ENCODE measurements around the gene PLB1.

Gene PLB1

GRCh38 chr2:28612131-28612812 is 116.4 kb downstream of the PLB1 start:
- Histone ChIP-seq H3K27me3 (ENCODE audit: insufficient read depth, poor library complexity, severe bottlenecking) (no peaks in the 10 kb centered on the region), H3K27ac (replicated peaks) (no peak overlapping the region), H3K4me3 (replicated peaks; ENCODE audit: insufficient read depth, low read length) (no peak overlapping the region)
- no peak for TF ChIP-seq POLR2AphosphoS5 (IDR thresholded peaks at IDR 0.05; ENCODE audit: low read depth)
- TF ChIP-seq GABPA (IDR thresholded peaks at IDR 0.05; ENCODE audit: low read depth), result no peak
- no peak for TF ChIP-seq SPI1 (IDR thresholded peaks at IDR 0.05; ENCODE audit: borderline replicate concordance, low read depth)
- TF ChIP-seq CTCF (IDR thresholded peaks at IDR 0.05; ENCODE audit: insufficient read depth, low read length), result no peak
- TF ChIP-seq, protein P1, sequence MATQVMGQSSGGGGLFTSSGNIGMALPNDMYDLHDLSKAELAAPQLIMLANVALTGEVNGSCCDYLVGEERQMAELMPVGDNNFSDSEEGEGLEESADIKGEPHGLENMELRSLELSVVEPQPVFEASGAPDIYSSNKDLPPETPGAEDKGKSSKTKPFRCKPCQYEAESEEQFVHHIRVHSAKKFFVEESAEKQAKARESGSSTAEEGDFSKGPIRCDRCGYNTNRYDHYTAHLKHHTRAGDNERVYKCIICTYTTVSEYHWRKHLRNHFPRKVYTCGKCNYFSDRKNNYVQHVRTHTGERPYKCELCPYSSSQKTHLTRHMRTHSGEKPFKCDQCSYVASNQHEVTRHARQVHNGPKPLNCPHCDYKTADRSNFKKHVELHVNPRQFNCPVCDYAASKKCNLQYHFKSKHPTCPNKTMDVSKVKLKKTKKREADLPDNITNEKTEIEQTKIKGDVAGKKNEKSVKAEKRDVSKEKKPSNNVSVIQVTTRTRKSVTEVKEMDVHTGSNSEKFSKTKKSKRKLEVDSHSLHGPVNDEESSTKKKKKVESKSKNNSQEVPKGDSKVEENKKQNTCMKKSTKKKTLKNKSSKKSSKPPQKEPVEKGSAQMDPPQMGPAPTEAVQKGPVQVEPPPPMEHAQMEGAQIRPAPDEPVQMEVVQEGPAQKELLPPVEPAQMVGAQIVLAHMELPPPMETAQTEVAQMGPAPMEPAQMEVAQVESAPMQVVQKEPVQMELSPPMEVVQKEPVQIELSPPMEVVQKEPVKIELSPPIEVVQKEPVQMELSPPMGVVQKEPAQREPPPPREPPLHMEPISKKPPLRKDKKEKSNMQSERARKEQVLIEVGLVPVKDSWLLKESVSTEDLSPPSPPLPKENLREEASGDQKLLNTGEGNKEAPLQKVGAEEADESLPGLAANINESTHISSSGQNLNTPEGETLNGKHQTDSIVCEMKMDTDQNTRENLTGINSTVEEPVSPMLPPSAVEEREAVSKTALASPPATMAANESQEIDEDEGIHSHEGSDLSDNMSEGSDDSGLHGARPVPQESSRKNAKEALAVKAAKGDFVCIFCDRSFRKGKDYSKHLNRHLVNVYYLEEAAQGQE (IDR thresholded peaks at IDR 0.05; ENCODE audit: insufficient replicate concordance, low read depth), result no peak
- DNase-seq (ENCODE audit: low read depth in 1 of 2, low spot score in 1 of 2), result no peak

GRCh38 chr2:28613186-28613585 is 117.3 kb downstream of the PLB1 start:
- DNase-seq (ENCODE audit: low read depth in 1 of 2, low spot score in 1 of 2), result no peak
- TF ChIP-seq CTCF (IDR thresholded peaks at IDR 0.05; ENCODE audit: insufficient read depth, low read length), result no peak
- TF ChIP-seq, protein P1 (IDR thresholded peaks at IDR 0.05; ENCODE audit: insufficient replicate concordance, low read depth), result no peak
- TF ChIP-seq GABPA (IDR thresholded peaks at IDR 0.05; ENCODE audit: low read depth), result no peak
- no peak for TF ChIP-seq POLR2AphosphoS5 (IDR thresholded peaks at IDR 0.05; ENCODE audit: low read depth)
- TF ChIP-seq SPI1 (IDR thresholded peaks at IDR 0.05; ENCODE audit: borderline replicate concordance, low read depth), result no peak
- H3K27me3 ChIP-seq (ENCODE audit: insufficient read depth, poor library complexity, severe bottlenecking), result no peaks in the 10 kb centered on the region
- H3K4me3 ChIP-seq (replicated peaks; ENCODE audit: insufficient read depth, low read length), result no peak overlapping the region
- no peak overlapping the region for H3K27ac ChIP-seq (replicated peaks)

GRCh38 chr2:28613633-28614501 is 118.0 kb downstream of the PLB1 start:
- Histone ChIP-seq H3K27me3 (ENCODE audit: insufficient read depth, poor library complexity, severe bottlenecking) (no peaks in the 10 kb centered on the region), H3K27ac (replicated peaks) (no peak overlapping the region), H3K4me3 (replicated peaks; ENCODE audit: insufficient read depth, low read length) (no peak overlapping the region)
- no peak for DNase-seq (ENCODE audit: low read depth in 1 of 2, low spot score in 1 of 2)
- TF ChIP-seq GABPA (IDR thresholded peaks at IDR 0.05; ENCODE audit: low read depth) (no peak), SPI1 (IDR thresholded peaks at IDR 0.05; ENCODE audit: borderline replicate concordance, low read depth) (no peak)

DNA sequence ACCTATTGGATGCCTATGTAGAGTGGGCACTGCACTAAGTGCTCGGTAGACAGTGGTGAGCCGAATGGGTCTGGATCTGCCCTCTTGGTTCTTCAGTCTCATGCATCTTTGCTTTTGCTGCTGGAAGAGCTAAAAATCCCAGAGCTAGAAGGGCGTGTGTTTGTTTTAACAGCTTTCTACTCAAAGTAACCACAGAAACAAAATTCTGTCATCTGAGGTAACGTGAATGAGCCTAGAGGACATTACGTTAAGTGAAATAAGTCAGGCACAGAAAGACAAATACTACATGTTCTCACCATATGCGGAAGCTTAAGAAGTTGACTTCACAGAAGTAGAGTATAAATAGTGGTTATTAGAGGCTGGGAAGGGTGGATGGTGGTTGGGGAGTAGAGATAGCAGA is 119.8 kb downstream of the PLB1 start:
- TF ChIP-seq GABPA (IDR thresholded peaks at IDR 0.05; ENCODE audit: low read depth) (no peak), CTCF (IDR thresholded peaks at IDR 0.05; ENCODE audit: insufficient read depth, low read length) (no peak), POLR2AphosphoS5 (IDR thresholded peaks at IDR 0.05; ENCODE audit: low read depth) (no peak), SPI1 (IDR thresholded peaks at IDR 0.05; ENCODE audit: borderline replicate concordance, low read depth) (no peak)
- TF ChIP-seq, protein P1 (IDR thresholded peaks at IDR 0.05; ENCODE audit: insufficient replicate concordance, low read depth), result no peak
- Histone ChIP-seq H3K27me3 (ENCODE audit: insufficient read depth, poor library complexity, severe bottlenecking) (no peaks in the 10 kb centered on the region), H3K4me3 (replicated peaks; ENCODE audit: insufficient read depth, low read length) (no peak overlapping the region), H3K27ac (replicated peaks) (no peak overlapping the region)
- no peak for DNase-seq (ENCODE audit: low read depth in 1 of 2, low spot score in 1 of 2)
